Tibial artery (tissue), 4 donors: ENCODE measurements around the gene FIGLA.

ENCODE experiments used
- DNase-seq, 2 donors: peaks; one replicate each; pipeline ENCODE4 v3.0.0-alpha.2; 2019
- H3K27ac ChIP-seq, 2 donors: fragments of 200-600 bp; sonication (generic) in 1 of 2; 1 replicate in 1 of 2; 2 replicates in 1 of 2; pipeline ENCODE4 v1.5.1; 2018 to 2019; ENCODE audit warnings: mild to moderate bottlenecking in 1 of 2
- H3K27me3 ChIP-seq, 2 donors: fragments of 200-600 bp; sonication (generic) in 1 of 2; one replicate each; pipeline versions ENCODE4 v1.5.1 to v1.6.0; 2016 to 2019
- H3K36me3 ChIP-seq, 3 donors: fragments of 200-600 bp; sonication (generic) in 2 of 3; one replicate each; pipeline ENCODE4 v1.5.1; 2016 to 2019; ENCODE audit warnings: mild to moderate bottlenecking in 2 of 3
- H3K4me1 ChIP-seq, 4 donors: fragments of 200-600 bp; sonication (generic) in 2 of 4; 1 replicate in 3 of 4; 2 replicates in 1 of 4; pipeline ENCODE4 v1.5.1; 2016 to 2019
- H3K4me3 ChIP-seq, 2 donors: fragments of 200-600 bp; sonication (generic) in 1 of 2; 1 replicate in 1 of 2; 2 replicates in 1 of 2; pipeline ENCODE4 v1.5.1; 2018 to 2019; ENCODE audit warnings: mild to moderate bottlenecking in 2 of 2
- H3K9me3 ChIP-seq, 3 donors: fragments of 200-600 bp; sonication (generic) in 1 of 3; one replicate each; pipeline ENCODE4 v1.5.1; 2016 to 2019
- intact Hi-C: fragments of 100-400 bp; cut with DNase I; formaldehyde crosslinking; loops from one replicate; pipeline ENCODE4 v1.15.0; 2023; ENCODE audit warnings: low total_unique reads
- TF ChIP-seq, protein P1 (sequence below), 2 experiments: fragments of 200-600 bp in 1 of 2; fragments of 450-650 bp in 1 of 2; IDR thresholded peaks; one replicate each; pipeline ENCODE4 v1.5.1; 2017 to 2019; ENCODE audit warnings: antibody characterized with exemption in 2 of 2, mild to moderate bottlenecking in 1 of 2, moderate library complexity in 1 of 2

FIGLA gene

DNA sequence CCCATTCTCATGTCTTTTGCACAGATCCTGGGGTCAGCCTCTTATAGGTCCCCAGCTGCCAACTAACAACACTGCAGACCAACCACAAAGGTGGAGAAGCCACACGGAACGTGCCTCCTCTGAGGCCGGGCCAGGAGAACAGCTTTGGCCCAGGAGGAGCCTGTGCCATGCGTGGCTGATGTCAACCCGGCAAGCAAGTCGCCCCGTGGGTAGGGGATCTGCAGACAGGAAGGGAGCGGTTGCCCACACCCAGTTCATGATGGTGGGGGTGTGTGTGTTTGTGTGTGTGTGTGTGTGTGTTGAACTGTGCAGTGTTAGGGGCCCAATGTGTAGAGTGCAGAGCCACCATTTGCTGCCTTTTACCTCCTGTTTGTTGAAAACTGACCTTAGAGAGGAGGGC, 32.4 kb upstream of the FIGLA start:
- Histone ChIP-seq H3K4me1 (no peaks in the 10 kb centered on the region), H3K27me3 (peaks cover 0 to 18% of the 10 kb centered on the region in 2 donors), H3K36me3 (no peaks in the 10 kb centered on the region), H3K4me3 (no peak overlapping the region), H3K27ac (no peak overlapping the region), H3K9me3 (no peaks in the 10 kb centered on the region)
- TF ChIP-seq, protein P1, sequence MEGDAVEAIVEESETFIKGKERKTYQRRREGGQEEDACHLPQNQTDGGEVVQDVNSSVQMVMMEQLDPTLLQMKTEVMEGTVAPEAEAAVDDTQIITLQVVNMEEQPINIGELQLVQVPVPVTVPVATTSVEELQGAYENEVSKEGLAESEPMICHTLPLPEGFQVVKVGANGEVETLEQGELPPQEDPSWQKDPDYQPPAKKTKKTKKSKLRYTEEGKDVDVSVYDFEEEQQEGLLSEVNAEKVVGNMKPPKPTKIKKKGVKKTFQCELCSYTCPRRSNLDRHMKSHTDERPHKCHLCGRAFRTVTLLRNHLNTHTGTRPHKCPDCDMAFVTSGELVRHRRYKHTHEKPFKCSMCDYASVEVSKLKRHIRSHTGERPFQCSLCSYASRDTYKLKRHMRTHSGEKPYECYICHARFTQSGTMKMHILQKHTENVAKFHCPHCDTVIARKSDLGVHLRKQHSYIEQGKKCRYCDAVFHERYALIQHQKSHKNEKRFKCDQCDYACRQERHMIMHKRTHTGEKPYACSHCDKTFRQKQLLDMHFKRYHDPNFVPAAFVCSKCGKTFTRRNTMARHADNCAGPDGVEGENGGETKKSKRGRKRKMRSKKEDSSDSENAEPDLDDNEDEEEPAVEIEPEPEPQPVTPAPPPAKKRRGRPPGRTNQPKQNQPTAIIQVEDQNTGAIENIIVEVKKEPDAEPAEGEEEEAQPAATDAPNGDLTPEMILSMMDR (IDR thresholded peaks at IDR 0.05): no peak
- DNase-seq: no peak
- intact Hi-C loops: no loop called here

DNA sequence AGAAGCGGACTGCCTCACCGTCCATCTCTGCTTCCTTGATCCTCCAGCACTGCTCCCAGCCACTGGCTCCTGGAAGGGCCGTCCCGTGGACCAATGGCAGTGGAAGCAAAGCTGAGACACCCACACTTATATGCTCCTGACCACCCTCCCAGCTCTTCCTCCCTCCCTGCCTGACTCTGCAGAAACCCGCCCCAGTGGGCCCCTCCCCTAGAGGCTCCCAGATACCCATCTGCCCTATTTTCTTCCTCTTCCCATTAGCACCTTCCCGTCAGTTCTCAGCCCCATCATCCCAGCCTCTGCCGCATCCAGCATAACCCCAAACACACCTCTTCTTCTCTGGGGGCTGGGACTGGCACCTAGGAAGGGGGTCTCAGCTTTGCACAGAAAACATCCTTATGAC, 30.1 kb upstream of the FIGLA start, which contains the start of gene CLEC4F:
Gene CLEC4F (minus strand): TSS at position 101 of the 400 bp plus-strand sequence. CDS start 76 bp downstream, at position 25.
- intact Hi-C loops: no loop called here
- Histone ChIP-seq H3K4me1 (no peaks in the 10 kb centered on the region), H3K27ac (no peak within 1 kb of the TSS), H3K9me3 (no peaks in the 10 kb centered on the region), H3K36me3 (no peaks in the 10 kb centered on the region), H3K27me3 (peaks cover 0 to 32% of the 10 kb centered on the region in 2 donors), H3K4me3 (no peak within 1 kb of the TSS)
- TF ChIP-seq, protein P1 (IDR thresholded peaks at IDR 0.05): no peak
- no peak for DNase-seq

DNA sequence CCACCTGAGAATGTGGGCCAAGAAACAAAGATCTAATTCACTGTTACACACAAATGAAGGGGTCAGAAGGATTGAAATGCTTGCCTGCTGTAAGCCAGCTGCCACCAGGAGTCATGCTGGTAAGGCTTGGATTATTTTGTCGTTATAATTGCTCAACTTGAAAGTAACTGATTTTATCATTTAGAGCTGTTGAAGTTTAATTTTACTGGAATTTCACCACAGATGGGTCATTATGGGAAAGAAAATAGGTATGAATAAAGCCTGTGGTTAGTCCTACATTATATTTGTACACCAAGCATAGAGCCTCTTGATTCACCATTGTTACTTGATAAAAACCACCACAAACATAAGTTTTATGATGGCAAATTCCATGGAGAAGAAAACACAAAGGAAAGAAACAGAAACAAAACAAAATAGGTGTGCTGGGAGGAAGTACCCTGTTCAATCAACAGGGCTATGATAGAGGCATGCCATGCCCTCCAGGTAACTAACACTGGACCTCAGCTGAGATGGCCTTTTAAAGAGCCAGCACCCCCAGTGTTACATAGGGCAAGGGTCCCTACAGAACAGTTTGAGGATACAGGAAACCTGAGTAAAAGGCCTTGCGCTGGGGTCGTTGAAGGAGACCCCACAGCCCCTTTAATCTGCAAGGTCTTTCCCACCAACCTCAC, 27.0 kb upstream of the FIGLA start:
- no peaks in the 10 kb centered on the region for H3K9me3 ChIP-seq
- no peaks in the 10 kb centered on the region for H3K36me3 ChIP-seq
- no peak for DNase-seq
- H3K27ac ChIP-seq: no peak overlapping the region
- intact Hi-C loops: no loop called here
- H3K4me1 ChIP-seq: no peaks in the 10 kb centered on the region
- peaks cover 0 to 35% of the 10 kb centered on the region in 2 donors for H3K27me3 ChIP-seq
- H3K4me3 ChIP-seq: no peak overlapping the region
- TF ChIP-seq, protein P1 (IDR thresholded peaks at IDR 0.05): no peak

DNA sequence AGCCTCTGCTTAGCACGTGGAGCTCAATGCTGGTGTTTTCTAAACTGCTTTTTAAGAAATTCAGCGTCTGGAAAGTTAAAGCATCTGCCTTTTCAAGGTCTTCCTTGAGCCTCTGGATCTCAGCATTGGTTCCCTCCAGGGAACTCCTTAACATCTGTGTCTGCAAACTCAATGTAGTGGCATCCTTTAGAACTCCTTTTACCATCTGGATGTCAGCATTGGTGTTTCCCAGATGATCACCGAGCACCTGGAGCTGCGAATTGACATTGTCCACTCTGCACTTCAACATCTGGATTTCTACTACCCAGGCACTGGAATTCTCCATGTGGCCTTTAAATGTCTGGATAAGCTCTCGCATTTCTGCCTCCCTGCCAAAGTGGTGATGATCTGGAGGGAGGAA, 26.3 kb upstream of the FIGLA start:
- Histone ChIP-seq H3K36me3 (no peaks in the 10 kb centered on the region), H3K4me3 (no peak overlapping the region), H3K27ac (no peak overlapping the region), H3K27me3 (peaks cover 0 to 35% of the 10 kb centered on the region in 2 donors), H3K4me1 (no peaks in the 10 kb centered on the region), H3K9me3 (no peaks in the 10 kb centered on the region)
- no peak for DNase-seq
- intact Hi-C loops: no loop called here
- TF ChIP-seq, protein P1 (IDR thresholded peaks at IDR 0.05): no peak

DNA sequence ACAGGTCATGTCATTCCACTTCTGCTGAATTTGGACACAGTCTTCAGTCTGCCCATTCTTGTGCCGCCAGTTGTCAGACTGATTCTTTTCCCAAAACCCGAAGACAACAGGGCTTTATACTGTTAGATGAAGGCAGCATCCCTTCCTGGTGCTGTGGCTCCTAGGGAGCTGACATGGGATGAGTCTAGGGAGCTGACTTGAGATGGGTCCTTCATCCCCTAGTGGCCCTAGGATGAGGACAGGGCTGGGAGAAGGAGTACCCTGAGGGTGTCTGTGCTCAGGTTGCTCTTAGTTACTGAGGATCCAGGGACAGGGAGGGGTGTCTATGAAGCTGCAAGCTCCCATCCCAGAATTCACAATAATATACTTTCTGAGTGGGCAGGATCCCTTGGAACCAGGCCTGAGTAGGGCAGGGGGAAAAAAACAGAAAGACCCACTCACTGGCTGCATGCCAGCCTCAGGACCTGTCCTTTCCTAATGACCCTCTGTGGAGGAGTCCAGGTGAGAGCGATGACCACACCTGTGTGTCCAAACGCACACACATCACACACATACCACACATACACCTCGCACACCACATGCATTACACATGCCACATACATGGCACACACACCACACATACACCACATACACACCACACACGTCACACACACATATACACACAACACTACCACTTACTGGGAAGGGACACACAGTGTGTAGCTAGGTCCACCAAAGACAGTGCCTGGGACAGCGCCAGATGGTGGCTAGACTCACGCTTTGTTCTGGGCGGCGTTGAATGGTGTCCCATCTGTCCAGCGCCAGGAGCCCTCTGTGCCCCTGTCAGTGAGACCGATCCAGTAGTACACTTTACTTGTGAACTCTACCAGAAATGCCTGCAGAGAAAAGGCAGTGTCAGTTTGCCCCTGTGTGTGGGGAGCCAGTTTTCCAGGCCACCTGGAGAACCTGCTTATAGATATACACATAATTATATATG, 18.8 kb upstream of the FIGLA start:
- no peaks in the 10 kb centered on the region for H3K27me3 ChIP-seq
- H3K9me3 ChIP-seq: peaks cover 0 to 4% (median 0%) of the 10 kb centered on the region in 3 donors
- no peak for DNase-seq
- no peaks in the 10 kb centered on the region for H3K4me1 ChIP-seq
- no peak overlapping the region for H3K27ac ChIP-seq
- H3K36me3 ChIP-seq: no peaks in the 10 kb centered on the region
- intact Hi-C loops: no loop called here
- H3K4me3 ChIP-seq: no peak overlapping the region
- TF ChIP-seq, protein P1 (IDR thresholded peaks at IDR 0.05): no peak
